Skeletal muscle tissue (tissue), 4 donors: Measurements from ENCODE around the gene BRAT1. TPM values are rescaled to one million over a fixed set of nuclear protein-coding genes. Genes with fewer than 3 reads are reported as not detected.

Experiments
- H3K27ac ChIP-seq: one replicate; pipeline ENCODE4 v1.7.0; 2013; ENCODE audit warnings: mild to moderate bottlenecking, low read depth, low read length, inconsistent platforms
- H3K27me3 ChIP-seq, 3 donors: one replicate each; pipeline ENCODE4 v1.7.0; 2013; ENCODE audit warnings: low read length in 3 of 3; ENCODE audit not compliant: control insufficient read depth in 3 of 3, insufficient read depth in 3 of 3
- H3K36me3 ChIP-seq, 3 donors: one replicate each; pipeline ENCODE4 v1.7.0; 2013; ENCODE audit warnings: low read length in 3 of 3; ENCODE audit not compliant: control insufficient read depth in 3 of 3, insufficient read depth in 3 of 3
- H3K4me1 ChIP-seq, 3 donors: one replicate each; pipeline ENCODE4 v1.7.0; 2013; ENCODE audit warnings: low read length in 3 of 3, mild to moderate bottlenecking in 3 of 3; ENCODE audit not compliant: control insufficient read depth in 3 of 3, insufficient read depth in 3 of 3
- H3K4me3 ChIP-seq, 3 donors: one replicate each; pipeline ENCODE4 v1.7.0; 2013; ENCODE audit warnings: low read length in 3 of 3
- H3K9ac ChIP-seq, 3 donors: one replicate each; pipeline ENCODE4 v1.7.0; 2013; ENCODE audit warnings: low read length in 3 of 3, mild to moderate bottlenecking in 3 of 3, moderate library complexity in 2 of 3, low read depth in 1 of 3
- H3K9me3 ChIP-seq, 3 donors: one replicate each; pipeline ENCODE4 v1.7.0; 2013; ENCODE audit warnings: low read length in 3 of 3; ENCODE audit not compliant: control insufficient read depth in 3 of 3
- total RNA-seq: library from RNA; depleted of rRNA; stranded (reverse); fragments of >200 nt; gene quantifications from one replicate; pipeline ENCODE4 v1.2.3, GENCODE V29; 2014
- donor health status: Osteomylitis.

BRAT1 gene
- total RNA-seq, 1 donor from 2014 or later: 18.3 TPM

GRCh38 chr7:2530071-2530987 is 25.0 kb downstream of the BRAT1 start:
- Histone ChIP-seq H3K36me3 (no peaks in the 10 kb centered on the region), H3K9me3 (no peaks in the 10 kb centered on the region), H3K9ac (peak overlapping the region in 1 of 3 donors; percentile 25), H3K4me3 (no peak overlapping the region), H3K4me1 (peaks cover 14 to 29% (median 15%) of the 10 kb centered on the region in 3 donors), H3K27ac (peak overlapping the region; percentile 30), H3K27me3 (peaks cover 3 to 28% (median 7%) of the 10 kb centered on the region in 3 donors)

- Histone ChIP-seq H3K4me3 (no peak overlapping the region), H3K4me1 (peaks cover 15 to 31% (median 15%) of the 10 kb centered on the region in 3 donors), H3K36me3 (no peaks in the 10 kb centered on the region), H3K9ac (no peak overlapping the region), H3K27ac (peak overlapping the region; percentile 63), H3K27me3 (peaks cover 5 to 35% (median 7%) of the 10 kb centered on the region in 3 donors), H3K9me3 (no peaks in the 10 kb centered on the region)
Observed at GRCh38 chr7:2529161-2530070, 25.9 kb downstream of the BRAT1 start.

- H3K27ac ChIP-seq: peak overlapping the region; percentile 63
- H3K9me3 ChIP-seq: no peaks in the 10 kb centered on the region
- H3K4me1 ChIP-seq: peaks cover 22 to 40% (median 23%) of the 10 kb centered on the region in 3 donors
- no peak overlapping the region for H3K9ac ChIP-seq
- H3K27me3 ChIP-seq: peaks cover 9 to 41% (median 15%) of the 10 kb centered on the region in 3 donors
- H3K36me3 ChIP-seq: no peaks in the 10 kb centered on the region
- no peak overlapping the region for H3K4me3 ChIP-seq
Observed at GRCh38 chr7:2528481-2529095, 26.7 kb downstream of the BRAT1 start.

- Histone ChIP-seq H3K27me3 (peaks cover 14 to 48% (median 20%) of the 10 kb centered on the region in 3 donors), H3K4me1 (peaks cover 26 to 48% (median 28%) of the 10 kb centered on the region in 3 donors)
Observed at GRCh38 chr7:2527505-2528467, 27.5 kb downstream of the BRAT1 start.

GRCh38 chr7:2526659-2527504 is 28.4 kb downstream of the BRAT1 start:
- Histone ChIP-seq H3K9ac (no peak overlapping the region), H3K27me3 (peaks cover 22 to 57% (median 22%) of the 10 kb centered on the region in 3 donors), H3K9me3 (no peaks in the 10 kb centered on the region), H3K36me3 (no peaks in the 10 kb centered on the region), H3K4me1 (peaks cover 29 to 55% (median 34%) of the 10 kb centered on the region in 3 donors), H3K4me3 (no peak overlapping the region), H3K27ac (no peak overlapping the region)

More at GRCh38 chr7:2527505-2528467, 27.5 kb downstream of the BRAT1 start:
- Histone ChIP-seq H3K9ac (no peak overlapping the region), H3K27ac (peak overlapping the region; percentile 63), H3K36me3 (no peaks in the 10 kb centered on the region), H3K9me3 (no peaks in the 10 kb centered on the region), H3K4me3 (no peak overlapping the region)

- no peak overlapping the region for H3K27ac ChIP-seq
- peaks cover 33 to 56% (median 35%) of the 10 kb centered on the region in 3 donors for H3K4me1 ChIP-seq
- no peaks in the 10 kb centered on the region for H3K9me3 ChIP-seq
- no peak overlapping the region for H3K4me3 ChIP-seq
- peaks cover 25 to 59% (median 26%) of the 10 kb centered on the region in 3 donors for H3K27me3 ChIP-seq
- H3K9ac ChIP-seq: no peak overlapping the region
- H3K36me3 ChIP-seq: no peaks in the 10 kb centered on the region
Observed at GRCh38 chr7:2525658-2526630, 29.4 kb downstream of the BRAT1 start.

GRCh38 chr7:2524808-2525657 is 30.3 kb downstream of the BRAT1 start:
- Histone ChIP-seq H3K9me3 (no peaks in the 10 kb centered on the region), H3K27ac (no peak overlapping the region), H3K4me1 (peaks cover 30 to 61% (median 40%) of the 10 kb centered on the region in 3 donors), H3K36me3 (no peaks in the 10 kb centered on the region), H3K4me3 (no peak overlapping the region), H3K9ac (no peak overlapping the region), H3K27me3 (peaks cover 25 to 59% (median 28%) of the 10 kb centered on the region in 3 donors)
